ENCODE measurements around the gene GLOD5.

GLOD5 gene

GRCh38 chrX:48737213-48737938, 24.2 kb upstream of the GLOD5 start:
- peak overlapping the region; percentile 62 to 90 for H3K27ac ChIP-seq
- no peak for TF ChIP-seq CTCF (IDR thresholded peaks at IDR 0.05)
- peak overlapping the region; percentile 67 for H3K4me3 ChIP-seq
- peak; percentile 93 for DNase-seq (ENCODE audit: low spot score)

- TF ChIP-seq CTCF (IDR thresholded peaks at IDR 0.05): no peak
- H3K27ac ChIP-seq: peak overlapping the region; percentile 62 to 90
- DNase-seq (ENCODE audit: low spot score): no peak
- H3K4me3 ChIP-seq: peak overlapping the region; percentile 67
These were observed 23.6 kb upstream of the GLOD5 start for GRCh38 chrX:48737940-48738339.

GRCh38 chrX:48741834-48742233, 19.7 kb upstream of the GLOD5 start:
- no peak for TF ChIP-seq CTCF (IDR thresholded peaks at IDR 0.05)
- no peak for DNase-seq (ENCODE audit: low spot score)
- H3K27ac ChIP-seq: no peak overlapping the region
- H3K4me3 ChIP-seq: no peak overlapping the region

GRCh38 chrX:48745222-48745621, 16.3 kb upstream of the GLOD5 start:
- DNase-seq (ENCODE audit: low spot score): no peak
- TF ChIP-seq CTCF (IDR thresholded peaks at IDR 0.05): no peak
- Histone ChIP-seq H3K27ac (no peak overlapping the region), H3K4me3 (no peak overlapping the region)

- TF ChIP-seq CTCF (IDR thresholded peaks at IDR 0.05): no peak
- no peak overlapping the region for H3K4me3 ChIP-seq
- no peak overlapping the region for H3K27ac ChIP-seq
- no peak for DNase-seq (ENCODE audit: low spot score)
These were observed 14.0 kb upstream of the GLOD5 start for GRCh38 chrX:48747415-48748016.

- H3K27ac ChIP-seq: no peak overlapping the region
- DNase-seq (ENCODE audit: low spot score): no peak
- no peak for TF ChIP-seq CTCF (IDR thresholded peaks at IDR 0.05)
These were observed 12.4 kb upstream of the GLOD5 start for GRCh38 chrX:48749182-48749581.

GRCh38 chrX:48751343-48751742, 10.2 kb upstream of the GLOD5 start:
- Histone ChIP-seq H3K4me3 (no peak overlapping the region), H3K27ac (no peak overlapping the region)
- DNase-seq (ENCODE audit: low spot score): no peak
- no peak for TF ChIP-seq CTCF (IDR thresholded peaks at IDR 0.05)

More at GRCh38 chrX:48749182-48749581, 12.4 kb upstream of the GLOD5 start:
- no peak overlapping the region for H3K4me3 ChIP-seq

Data from coronary artery (tissue), 2 donors.